ENCODE results near the gene KIAA1755.

KIAA1755 gene

GRCh38 chr20:38217791-38218565 is 42.6 kb downstream of the KIAA1755 start:
- DNase-seq (ENCODE audit: low read depth, low spot score): no peak

GRCh38 chr20:38216746-38217595 is 43.6 kb downstream of the KIAA1755 start:
- DNase-seq (ENCODE audit: low read depth, low spot score): no peak

GRCh38 chr20:38216201-38216600 is 44.3 kb downstream of the KIAA1755 start:
- no peak for DNase-seq (ENCODE audit: low read depth, low spot score)

- DNase-seq (ENCODE audit: low read depth, low spot score): no peak
Observed at GRCh38 chr20:38215194-38216182, 45.0 kb downstream of the KIAA1755 start.

- DNase-seq (ENCODE audit: low read depth, low spot score): no peak
Observed at GRCh38 chr20:38214256-38215193, 46.0 kb downstream of the KIAA1755 start.

- no peak for DNase-seq (ENCODE audit: low read depth, low spot score)
Observed at GRCh38 chr20:38213607-38213940, 47.0 kb downstream of the KIAA1755 start.

- DNase-seq (ENCODE audit: low read depth, low spot score): no peak
Observed at GRCh38 chr20:38212806-38213606, 47.5 kb downstream of the KIAA1755 start.

- no peak for DNase-seq (ENCODE audit: low read depth, low spot score)
Observed at GRCh38 chr20:38211200-38212097, 49.1 kb downstream of the KIAA1755 start.

- no peak for DNase-seq (ENCODE audit: low read depth, low spot score)
Observed at GRCh38 chr20:38210741-38211140, 49.8 kb downstream of the KIAA1755 start.

GRCh38 chr20:38209736-38210405 is 50.7 kb downstream of the KIAA1755 start:
- DNase-seq (ENCODE audit: low read depth, low spot score): no peak

GRCh38 chr20:38209054-38209675 is 51.4 kb downstream of the KIAA1755 start:
- no peak for DNase-seq (ENCODE audit: low read depth, low spot score)

- no peak for DNase-seq (ENCODE audit: low read depth, low spot score)
Observed at GRCh38 chr20:38208523-38208922, 52.0 kb downstream of the KIAA1755 start.

- no peak for DNase-seq (ENCODE audit: low read depth, low spot score)
Observed at GRCh38 chr20:38208088-38208487, 52.4 kb downstream of the KIAA1755 start.

GRCh38 chr20:38207621-38208020 is 52.9 kb downstream of the KIAA1755 start:
- no peak for DNase-seq (ENCODE audit: low read depth, low spot score)

- DNase-seq (ENCODE audit: low read depth, low spot score): no peak
Observed at GRCh38 chr20:38205001-38205400, 55.5 kb downstream of the KIAA1755 start.

- no peak for DNase-seq (ENCODE audit: low read depth, low spot score)
Observed at GRCh38 chr20:38203981-38204357, 56.6 kb downstream of the KIAA1755 start.

- DNase-seq (ENCODE audit: low read depth, low spot score): no peak
Observed at GRCh38 chr20:38203337-38203980, 57.1 kb downstream of the KIAA1755 start.
